NCI-H2196 (cell line): Measurements from ENCODE around the gene CTRB1.

Experiments
- DNase-seq: peaks from one replicate; lab custom pipeline; 2025; ENCODE audit not compliant: unreplicated experiment; lab: John Stamatoyannopoulos, UW

Gene CTRB1

DNA sequence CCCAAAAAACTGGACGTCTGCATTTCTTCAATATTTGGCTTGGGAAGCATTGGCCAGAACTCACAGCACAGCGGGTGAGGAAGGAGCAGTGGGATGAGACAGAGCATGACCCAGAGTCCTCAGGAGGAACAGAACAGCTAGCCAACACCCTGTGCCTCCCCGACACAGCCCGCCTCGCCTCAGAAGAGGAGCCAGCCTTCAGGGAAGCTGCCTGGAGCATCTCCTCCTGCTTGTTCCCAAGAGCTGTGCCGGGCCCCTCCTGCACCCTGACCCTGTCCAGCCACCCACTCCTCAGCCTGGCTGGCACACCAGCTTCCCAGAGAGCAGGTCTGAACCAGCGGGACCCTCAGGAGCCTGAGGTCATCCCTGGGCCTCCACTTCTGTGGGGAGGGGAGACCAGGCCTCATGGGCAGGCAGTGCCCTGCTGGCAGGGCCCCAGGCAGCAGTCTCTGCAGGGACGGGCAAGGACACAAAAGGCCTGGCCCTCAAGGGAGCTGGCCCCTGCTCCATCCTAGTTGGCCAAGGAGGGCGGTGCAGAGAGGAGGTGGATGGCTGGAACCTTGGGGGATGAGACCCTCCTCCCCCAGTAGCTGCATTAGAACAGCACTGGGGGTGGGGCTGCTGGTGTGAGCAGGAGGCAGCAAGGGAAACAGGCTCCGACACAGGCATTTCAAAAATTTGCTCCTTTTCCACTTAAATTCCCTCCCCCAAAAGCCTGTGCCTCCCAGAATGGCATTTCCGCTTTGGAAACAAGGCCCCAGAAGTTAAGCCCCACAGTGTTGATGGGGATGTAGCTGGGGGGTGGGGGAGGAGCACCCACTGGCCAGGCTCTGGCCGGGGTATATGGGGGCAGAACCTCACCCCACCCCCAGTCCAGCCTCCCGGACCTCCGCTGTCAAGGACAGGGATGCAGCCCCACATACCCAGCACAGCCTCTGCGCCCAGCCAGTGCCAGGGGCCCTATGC lies 34.4 kb downstream of the CTRB1 start:
- DNase-seq, result no peak

GRCh38 chr16:75254359-75254837 lies 35.6 kb downstream of the CTRB1 start:
- no peak for DNase-seq

DNA sequence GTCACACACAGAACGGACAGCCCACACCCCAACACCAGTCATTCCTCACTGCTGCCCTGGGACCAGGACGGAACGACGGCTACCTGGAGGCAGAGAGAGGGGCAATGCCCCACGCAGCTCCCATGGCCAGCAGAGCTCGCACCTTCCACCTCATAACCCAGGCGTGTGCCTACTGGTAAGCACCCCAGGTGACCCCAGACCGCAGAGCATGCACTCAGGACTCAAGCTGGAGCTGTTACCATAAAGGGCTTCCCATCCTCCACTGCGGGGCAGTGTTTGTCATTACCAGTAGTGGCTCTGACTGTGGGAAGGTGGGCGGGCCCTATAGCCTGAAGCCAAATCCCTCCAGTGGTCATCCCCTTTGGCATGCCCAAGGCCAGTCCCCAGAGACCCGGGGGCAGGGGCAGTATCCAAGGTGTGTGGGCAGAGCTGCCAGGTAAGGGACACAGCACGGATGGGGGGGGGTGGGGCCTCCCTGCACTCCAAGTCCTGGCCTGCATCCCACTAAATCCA lies 37.3 kb downstream of the CTRB1 start:
- no peak for DNase-seq

GRCh38 chr16:75256696-75257343 lies 38.0 kb downstream of the CTRB1 start:
- DNase-seq, result no peak

DNA sequence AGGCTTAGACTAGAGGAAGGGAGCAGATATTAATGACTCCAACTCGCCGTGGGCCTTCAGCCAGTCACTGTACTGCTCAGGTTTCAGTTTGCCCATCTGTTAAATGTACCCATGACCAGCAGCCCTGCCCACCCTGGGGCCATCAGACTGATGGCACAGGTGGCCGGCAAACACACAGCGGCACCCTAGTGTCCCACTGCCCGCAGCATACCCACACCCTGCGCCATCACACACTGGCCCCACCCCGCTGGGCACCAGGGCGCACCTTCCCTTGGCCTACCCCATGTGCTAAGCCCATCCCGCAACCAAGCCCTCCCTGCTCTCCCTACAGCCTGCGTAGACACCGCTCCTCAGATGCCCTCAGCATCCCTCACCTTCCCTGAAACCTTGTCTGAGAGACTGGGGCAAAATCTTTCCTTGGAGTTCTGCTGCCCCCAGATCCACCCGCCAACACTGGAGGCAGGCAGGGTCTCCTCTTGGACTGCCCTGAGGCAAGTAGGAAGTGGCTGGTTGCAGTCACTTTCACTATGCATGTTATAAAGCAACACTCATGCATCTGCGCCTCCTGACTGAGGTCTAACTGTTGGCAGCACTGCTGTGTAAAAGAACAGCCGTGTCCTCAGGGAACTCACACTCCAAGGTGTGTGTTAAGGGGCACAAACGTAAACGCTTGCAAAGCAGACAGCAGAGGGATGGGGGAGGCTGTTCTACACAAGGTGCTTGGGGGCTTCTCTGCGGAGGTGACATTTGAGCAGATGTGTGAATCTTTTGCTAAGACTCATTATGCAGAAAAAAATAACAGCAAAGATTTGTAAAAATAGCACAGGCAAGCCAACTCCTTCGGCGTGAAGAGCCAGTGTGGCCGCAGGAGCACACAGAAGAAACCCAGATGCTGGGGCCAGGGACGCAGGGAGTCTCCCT lies 39.4 kb downstream of the CTRB1 start:
- DNase-seq, result no peak

DNA sequence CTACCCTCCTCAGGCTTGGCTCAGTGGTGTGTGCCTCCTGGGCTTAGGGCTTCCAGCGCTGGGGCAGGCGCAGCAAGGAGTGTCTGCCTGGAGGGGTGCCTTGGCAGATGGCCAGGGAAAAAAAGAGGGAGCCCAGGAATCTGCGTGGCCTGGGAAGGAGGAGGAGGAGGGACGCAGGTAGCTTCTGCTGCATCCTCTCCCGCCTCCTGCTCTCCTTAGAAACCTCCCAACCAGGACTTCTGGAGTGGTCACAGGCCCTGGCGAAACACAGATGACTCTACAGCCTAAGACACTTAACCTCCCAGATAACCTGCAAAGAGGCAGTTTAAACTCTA lies 40.0 kb downstream of the CTRB1 start:
- DNase-seq, result no peak

DNA sequence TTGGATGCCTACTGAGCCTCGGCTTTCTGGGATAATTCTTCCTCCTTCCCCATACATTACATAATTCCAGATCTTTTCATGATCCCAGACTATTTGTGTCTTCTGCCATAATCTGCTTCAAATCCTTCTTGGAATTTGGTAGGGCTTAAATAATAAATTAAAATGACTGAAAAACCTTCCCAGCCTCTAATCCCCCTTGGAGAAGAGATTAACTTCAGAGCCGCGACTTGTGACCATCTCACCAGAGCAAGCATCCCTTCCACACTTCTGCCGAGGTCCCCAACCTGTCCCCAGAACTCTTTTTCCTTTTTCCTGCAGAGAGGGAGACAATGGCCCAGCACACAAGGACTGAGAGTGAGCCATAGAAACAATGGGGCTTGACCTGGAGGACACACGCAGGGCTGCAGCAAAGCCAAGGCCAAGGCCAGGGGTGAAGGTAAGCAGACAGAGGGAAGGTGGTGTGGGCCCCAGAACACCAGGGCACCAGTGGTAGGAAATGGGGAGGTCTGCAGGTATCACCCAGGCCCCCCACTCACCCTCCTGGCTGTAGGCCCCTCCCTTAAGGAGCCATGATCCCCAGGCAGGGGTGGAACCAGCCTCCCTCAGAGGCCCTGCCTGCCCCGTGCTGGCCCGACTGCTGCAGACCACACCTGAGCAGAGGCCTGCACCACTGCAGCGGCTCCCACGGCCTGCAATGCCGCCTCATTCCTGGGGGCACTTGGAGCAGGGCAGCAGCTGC lies 42.2 kb downstream of the CTRB1 start:
- DNase-seq, result no peak

DNA sequence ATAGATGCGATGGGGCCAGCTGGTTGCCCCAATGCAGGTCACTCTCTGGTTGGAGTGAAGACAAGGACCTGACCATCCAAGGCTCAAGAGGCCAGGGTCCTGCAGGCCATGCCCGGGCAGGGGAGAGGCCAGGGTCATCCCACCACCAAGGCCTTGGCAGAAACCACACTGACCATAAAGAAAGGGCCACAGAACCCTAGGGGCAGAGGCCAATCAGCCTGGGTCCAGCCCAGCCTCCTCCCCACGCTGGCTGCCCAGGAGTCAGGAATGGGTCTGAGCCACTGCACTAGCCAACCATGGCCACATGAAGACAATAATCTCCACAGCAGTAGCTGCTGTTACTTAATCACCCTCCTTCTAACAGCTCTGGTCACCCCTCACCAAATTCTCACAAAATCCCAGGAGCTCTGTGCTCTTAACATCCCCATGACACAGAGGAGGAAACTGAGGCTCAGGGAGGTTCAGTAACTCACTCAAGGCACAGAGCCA lies 42.8 kb downstream of the CTRB1 start:
- no peak for DNase-seq

DNA sequence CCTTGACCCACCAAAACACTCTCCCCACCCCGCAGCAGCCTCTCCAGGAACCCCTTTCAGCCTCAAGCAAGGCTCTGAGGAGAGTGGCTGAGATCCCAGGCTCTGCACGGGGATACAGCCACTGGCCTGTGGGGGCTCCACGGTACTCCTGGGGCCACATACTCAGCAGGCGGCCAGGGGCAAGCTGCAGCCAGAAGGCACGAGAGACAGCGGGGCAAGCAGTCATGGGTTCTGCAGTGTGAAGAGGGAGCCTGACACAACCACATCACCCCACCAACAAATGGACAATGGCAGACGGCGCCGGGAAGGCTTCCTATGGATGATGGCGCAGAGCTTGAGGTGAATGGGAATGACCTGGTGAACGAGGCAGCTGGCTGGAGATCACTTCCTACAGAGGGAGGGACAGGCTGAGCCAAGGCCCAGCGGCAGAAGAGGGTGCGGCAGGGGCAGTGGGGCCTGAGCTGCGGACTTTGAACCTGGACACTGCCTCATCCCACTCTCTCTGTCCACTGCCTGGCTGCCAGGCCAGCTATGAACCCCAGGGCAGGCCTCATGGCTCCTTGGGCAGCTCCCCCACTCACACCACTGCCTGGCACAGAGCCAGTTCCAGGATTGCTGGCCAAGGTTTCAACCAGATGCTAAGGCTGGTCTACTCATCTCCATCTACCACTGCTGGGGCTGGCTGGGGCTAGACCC lies 43.5 kb downstream of the CTRB1 start:
- DNase-seq, result peak; percentile 8

- DNase-seq, result no peak
These were observed 44.0 kb downstream of the CTRB1 start for GRCh38 chr16:75262800-75263127.

- DNase-seq, result no peak
These were observed 44.6 kb downstream of the CTRB1 start for GRCh38 chr16:75263291-75263962.

DNA sequence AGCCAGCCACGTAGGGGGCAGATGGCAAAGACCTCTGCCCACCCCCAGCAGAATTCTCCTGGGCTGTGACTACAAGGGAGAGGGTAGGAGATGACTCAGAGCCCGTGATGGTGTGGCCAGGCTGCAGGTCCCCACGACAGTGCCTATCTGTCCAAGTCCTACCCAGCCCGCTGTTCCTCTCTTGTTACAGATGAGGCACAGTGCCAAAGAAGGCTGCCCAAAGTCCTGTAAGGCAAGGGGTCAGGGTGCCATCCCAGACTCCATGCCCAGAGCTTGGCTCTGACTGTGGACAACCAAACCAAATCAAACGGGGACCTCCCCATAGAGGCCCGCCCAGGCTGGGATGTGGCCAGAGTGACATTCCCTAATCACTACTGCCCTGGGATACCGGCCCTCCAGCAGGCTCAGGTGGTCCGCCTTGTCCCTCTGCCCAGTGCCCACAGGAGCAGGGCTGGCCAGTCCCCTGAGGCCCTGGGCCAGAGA lies 45.2 kb downstream of the CTRB1 start:
- peak; percentile 35 for DNase-seq

GRCh38 chr16:75264457-75264998 lies 45.7 kb downstream of the CTRB1 start:
- peak; percentile 28 for DNase-seq

- no peak for DNase-seq
These were observed 46.5 kb downstream of the CTRB1 start for GRCh38 chr16:75264999-75265910.

GRCh38 chr16:75265911-75266701 lies 47.3 kb downstream of the CTRB1 start:
- DNase-seq, result peak; percentile 62

GRCh38 chr16:75266738-75267630 lies 48.2 kb downstream of the CTRB1 start:
- no peak for DNase-seq
